ENCODE results near the gene CEACAM7. TPM values are rescaled to one million over a fixed set of nuclear protein-coding genes. Genes with fewer than 3 reads are reported as not detected.

CEACAM7 gene
- total RNA-seq, 1 donor from 2014 or later, result not detected

DNA sequence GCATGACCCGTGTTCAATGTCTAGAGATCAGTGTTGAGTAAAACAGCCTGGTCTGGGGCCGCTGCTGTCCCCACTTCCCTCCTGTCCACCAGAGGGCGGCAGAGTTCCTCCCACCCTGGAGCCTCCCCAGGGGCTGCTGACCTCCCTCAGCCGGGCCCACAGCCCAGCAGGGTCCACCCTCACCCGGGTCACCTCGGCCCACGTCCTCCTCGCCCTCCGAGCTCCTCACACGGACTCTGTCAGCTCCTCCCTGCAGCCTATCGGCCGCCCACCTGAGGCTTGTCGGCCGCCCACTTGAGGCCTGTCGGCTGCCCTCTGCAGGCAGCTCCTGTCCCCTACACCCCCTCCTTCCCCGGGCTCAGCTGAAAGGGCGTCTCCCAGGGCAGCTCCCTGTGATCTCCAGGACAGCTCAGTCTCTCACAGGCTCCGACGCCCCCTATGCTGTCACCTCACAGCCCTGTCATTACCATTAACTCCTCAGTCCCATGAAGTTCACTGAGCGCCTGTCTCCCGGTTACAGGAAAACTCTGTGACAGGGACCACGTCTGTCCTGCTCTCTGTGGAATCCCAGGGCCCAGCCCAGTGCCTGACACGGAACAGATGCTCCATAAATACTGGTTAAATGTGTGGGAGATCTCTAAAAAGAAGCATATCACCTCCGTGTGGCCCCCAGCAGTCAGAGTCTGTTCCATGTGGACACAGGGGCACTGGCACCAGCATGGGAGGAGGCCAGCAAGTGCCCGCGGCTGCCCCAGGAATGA lies 18.9 kb upstream of the CEACAM7 start:
- intact Hi-C loops (cut with micrococcal nuclease), result loop anchor here (1.0 kb wide), 1 partner anchor 39 kb away; no protein-coding TSS in a partner anchor
- peaks cover 5% of the 10 kb centered on the region for H3K4me1 Mint-ChIP-seq
- peak overlapping the region; percentile 68 for H3K4me3 Mint-ChIP-seq
- peaks cover 17% of the 10 kb centered on the region for H3K27me3 Mint-ChIP-seq
- H3K36me3 Mint-ChIP-seq (ENCODE audit: low read depth), result no peaks in the 10 kb centered on the region
- peak; percentile 89 for DNase-seq
- no peak overlapping the region for H3K27ac Mint-ChIP-seq
- H3K9me3 Mint-ChIP-seq, result no peaks in the 10 kb centered on the region

DNA sequence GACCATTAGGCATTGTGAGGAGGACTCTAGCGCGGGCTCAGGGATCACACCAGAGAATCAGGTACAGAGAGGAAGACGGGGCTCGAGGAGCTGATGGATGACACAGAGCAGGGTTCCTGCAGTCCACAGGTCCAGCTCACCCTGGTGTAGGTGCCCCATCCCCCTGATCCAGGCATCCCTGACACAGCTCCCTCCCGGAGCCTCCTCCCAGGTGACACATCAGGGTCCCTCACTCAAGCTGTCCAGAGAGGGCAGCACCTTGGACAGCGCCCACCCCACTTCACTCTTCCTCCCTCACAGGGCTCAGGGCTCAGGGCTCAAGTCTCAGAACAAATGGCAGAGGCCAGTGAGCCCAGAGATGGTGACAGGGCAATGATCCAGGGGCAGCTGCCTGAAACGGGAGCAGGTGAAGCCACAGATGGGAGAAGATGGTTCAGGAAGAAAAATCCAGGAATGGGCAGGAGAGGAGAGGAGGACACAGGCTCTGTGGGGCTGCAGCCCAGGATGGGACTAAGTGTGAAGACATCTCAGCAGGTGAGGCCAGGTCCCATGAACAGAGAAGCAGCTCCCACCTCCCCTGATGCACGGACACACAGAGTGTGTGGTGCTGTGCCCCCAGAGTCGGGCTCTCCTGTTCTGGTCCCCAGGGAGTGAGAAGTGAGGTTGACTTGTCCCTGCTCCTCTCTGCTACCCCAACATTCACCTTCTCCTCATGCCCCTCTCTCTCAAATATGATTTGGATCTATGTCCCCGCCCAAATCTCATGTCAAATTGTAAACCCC lies 17.5 kb upstream of the CEACAM7 start:
- no peaks in the 10 kb centered on the region for H3K9me3 Mint-ChIP-seq
- peaks cover 5% of the 10 kb centered on the region for H3K4me1 Mint-ChIP-seq
- intact Hi-C loops (cut with micrococcal nuclease), result no loop called here
- H3K36me3 Mint-ChIP-seq (ENCODE audit: low read depth), result no peaks in the 10 kb centered on the region
- H3K4me3 Mint-ChIP-seq, result no peak overlapping the region
- H3K27ac Mint-ChIP-seq, result no peak overlapping the region
- peaks cover 15% of the 10 kb centered on the region for H3K27me3 Mint-ChIP-seq
- DNase-seq, result peak; percentile 79

DNA sequence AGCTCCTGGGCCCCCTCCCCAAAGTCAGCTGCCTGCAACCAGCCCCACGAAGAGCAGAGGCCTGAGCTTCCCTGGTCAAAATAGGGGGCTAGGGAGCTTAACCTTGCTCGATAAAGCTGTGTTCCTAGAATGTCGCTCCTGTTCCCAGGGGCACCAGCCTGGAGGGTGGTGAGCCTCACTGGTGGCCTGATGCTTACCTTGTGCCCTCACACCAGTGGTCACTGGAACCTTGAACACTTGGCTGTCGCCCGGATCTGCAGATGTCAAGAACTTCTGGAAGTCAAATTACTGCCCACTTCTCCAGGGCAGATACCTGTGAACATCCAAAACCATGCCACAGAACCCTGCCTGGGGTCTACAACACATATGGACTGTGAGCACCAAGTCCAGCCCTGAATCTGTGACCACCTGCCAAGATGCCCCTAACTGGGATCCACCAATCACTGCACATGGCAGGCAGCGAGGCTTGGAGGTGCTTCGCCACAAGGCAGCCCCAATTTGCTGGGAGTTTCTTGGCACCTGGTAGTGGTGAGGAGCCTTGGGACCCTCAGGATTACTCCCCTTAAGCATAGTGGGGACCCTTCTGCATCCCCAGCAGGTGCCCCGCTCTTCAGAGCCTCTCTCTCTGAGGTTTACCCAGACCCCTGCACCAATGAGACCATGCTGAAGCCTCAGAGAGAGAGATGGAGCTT lies 15.7 kb upstream of the CEACAM7 start:
- no peaks in the 10 kb centered on the region for H3K36me3 Mint-ChIP-seq (ENCODE audit: low read depth)
- peaks cover 5% of the 10 kb centered on the region for H3K4me1 Mint-ChIP-seq
- peaks cover 12% of the 10 kb centered on the region for H3K27me3 Mint-ChIP-seq
- no peak overlapping the region for H3K27ac Mint-ChIP-seq
- no peak overlapping the region for H3K4me3 Mint-ChIP-seq
- intact Hi-C loops (cut with micrococcal nuclease), result no loop called here
- DNase-seq, result no peak
- no peaks in the 10 kb centered on the region for H3K9me3 Mint-ChIP-seq

DNA sequence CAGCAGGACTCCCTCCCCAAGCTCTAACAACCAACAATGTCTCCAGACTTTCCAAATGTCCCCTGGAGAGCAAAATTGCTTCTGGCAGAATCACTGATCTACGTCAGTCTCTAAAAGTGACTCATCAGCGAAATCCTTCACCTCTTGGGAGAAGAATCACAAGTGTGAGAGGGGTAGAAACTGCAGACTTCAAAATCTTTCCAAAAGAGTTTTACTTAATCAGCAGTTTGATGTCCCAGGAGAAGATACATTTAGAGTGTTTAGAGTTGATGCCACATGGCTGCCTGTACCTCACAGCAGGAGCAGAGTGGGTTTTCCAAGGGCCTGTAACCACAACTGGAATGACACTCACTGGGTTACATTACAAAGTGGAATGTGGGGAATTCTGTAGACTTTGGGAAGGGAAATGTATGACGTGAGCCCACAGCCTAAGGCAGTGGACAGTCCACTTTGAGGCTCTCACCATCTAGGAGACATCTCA lies 14.1 kb upstream of the CEACAM7 start:
- H3K4me3 Mint-ChIP-seq, result no peak overlapping the region
- H3K27me3 Mint-ChIP-seq, result peaks cover 12% of the 10 kb centered on the region
- H3K27ac Mint-ChIP-seq, result no peak overlapping the region
- no peaks in the 10 kb centered on the region for H3K36me3 Mint-ChIP-seq (ENCODE audit: low read depth)
- H3K9me3 Mint-ChIP-seq, result no peaks in the 10 kb centered on the region
- H3K4me1 Mint-ChIP-seq, result peaks cover 5% of the 10 kb centered on the region
- intact Hi-C loops (cut with micrococcal nuclease), result no loop called here
- DNase-seq, result no peak

DNA sequence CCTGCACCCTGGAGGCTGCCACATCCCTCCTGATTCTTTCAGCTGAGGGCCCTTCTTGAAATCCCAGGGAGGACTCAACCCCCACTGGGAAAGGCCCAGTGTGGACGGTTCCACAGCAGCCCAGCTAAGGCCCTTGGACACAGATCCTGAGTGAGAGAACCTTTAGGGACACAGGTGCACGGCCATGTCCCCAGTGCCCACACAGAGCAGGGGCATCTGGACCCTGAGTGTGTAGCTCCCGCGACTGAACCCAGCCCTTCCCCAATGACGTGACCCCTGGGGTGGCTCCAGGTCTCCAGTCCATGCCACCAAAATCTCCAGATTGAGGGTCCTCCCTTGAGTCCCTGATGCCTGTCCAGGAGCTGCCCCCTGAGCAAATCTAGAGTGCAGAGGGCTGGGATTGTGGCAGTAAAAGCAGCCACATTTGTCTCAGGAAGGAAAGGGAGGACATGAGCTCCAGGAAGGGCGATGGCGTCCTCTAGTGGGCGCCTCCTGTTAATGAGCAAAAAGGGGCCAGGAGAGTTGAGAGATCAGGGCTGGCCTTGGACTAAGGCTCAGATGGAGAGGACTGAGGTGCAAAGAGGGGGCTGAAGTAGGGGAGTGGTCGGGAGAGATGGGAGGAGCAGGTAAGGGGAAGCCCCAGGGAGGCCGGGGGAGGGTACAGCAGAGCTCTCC lies 13.5 kb upstream of the CEACAM7 start:
- peaks cover 12% of the 10 kb centered on the region for H3K27me3 Mint-ChIP-seq
- no peak for DNase-seq

DNA sequence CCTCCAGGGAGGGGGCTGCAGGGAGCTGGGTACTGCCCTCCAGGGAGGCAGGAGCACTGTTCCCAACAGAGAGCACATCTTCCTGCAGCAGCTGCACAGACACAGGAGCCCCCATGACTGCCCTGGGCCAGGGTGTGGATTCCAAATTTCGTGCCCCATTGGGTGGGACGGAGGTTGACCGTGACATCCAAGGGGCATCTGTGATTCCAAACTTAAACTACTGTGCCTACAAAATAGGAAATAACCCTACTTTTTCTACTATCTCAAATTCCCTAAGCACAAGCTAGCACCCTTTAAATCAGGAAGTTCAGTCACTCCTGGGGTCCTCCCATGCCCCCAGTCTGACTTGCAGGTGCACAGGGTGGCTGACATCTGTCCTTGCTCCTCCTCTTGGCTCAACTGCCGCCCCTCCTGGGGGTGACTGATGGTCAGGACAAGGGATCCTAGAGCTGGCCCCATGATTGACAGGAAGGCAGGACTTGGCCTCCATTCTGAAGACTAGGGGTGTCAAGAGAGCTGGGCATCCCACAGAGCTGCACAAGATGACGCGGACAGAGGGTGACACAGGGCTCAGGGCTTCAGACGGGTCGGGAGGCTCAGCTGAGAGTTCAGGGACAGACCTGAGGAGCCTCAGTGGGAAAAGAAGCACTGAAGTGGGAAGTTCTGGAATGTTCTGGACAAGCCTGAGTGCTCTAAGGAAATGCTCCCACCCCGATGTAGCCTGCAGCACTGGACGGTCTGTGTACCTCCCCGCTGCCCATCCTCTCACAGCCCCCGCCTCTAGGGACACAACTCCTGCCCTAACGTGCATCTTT lies 12.5 kb upstream of the CEACAM7 start:
- Mint-ChIP-seq H3K4me1 (no peaks in the 10 kb centered on the region), H3K4me3 (no peak overlapping the region), H3K9me3 (no peaks in the 10 kb centered on the region), H3K27me3 (peaks cover 7% of the 10 kb centered on the region), H3K27ac (no peak overlapping the region), H3K36me3 (ENCODE audit: low read depth) (no peaks in the 10 kb centered on the region)
- intact Hi-C loops (cut with micrococcal nuclease), result no loop called here
- no peak for DNase-seq

More for the DNA sequence above, 13.5 kb upstream of the CEACAM7 start:
- H3K4me1 Mint-ChIP-seq, result no peaks in the 10 kb centered on the region
- no peaks in the 10 kb centered on the region for H3K9me3 Mint-ChIP-seq
- intact Hi-C loops (cut with micrococcal nuclease), result no loop called here
- no peaks in the 10 kb centered on the region for H3K36me3 Mint-ChIP-seq (ENCODE audit: low read depth)
- no peak overlapping the region for H3K4me3 Mint-ChIP-seq
- no peak overlapping the region for H3K27ac Mint-ChIP-seq

DNA sequence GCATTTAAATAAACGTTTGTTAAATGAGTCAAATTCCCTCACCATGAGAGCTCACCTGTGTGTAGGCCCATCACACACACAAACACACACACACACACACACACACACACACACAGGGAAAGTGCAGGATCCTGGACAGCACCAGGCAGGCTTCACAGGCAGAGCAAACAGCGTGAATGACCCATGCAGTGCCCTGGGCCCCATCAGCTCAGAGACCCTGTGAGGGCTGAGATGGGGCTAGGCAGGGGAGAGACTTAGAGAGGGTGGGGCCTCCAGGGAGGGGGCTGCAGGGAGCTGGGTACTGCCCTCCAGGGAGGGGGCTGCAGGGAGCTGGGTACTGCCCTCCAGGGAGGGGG lies 11.9 kb upstream of the CEACAM7 start:
- DNase-seq, result no peak
- H3K27me3 Mint-ChIP-seq, result peaks cover 5% of the 10 kb centered on the region
- no peak overlapping the region for H3K27ac Mint-ChIP-seq
- no peak overlapping the region for H3K4me3 Mint-ChIP-seq
- no peaks in the 10 kb centered on the region for H3K36me3 Mint-ChIP-seq (ENCODE audit: low read depth)
- H3K9me3 Mint-ChIP-seq, result no peaks in the 10 kb centered on the region
- no peaks in the 10 kb centered on the region for H3K4me1 Mint-ChIP-seq
- intact Hi-C loops (cut with micrococcal nuclease), result no loop called here

DNA sequence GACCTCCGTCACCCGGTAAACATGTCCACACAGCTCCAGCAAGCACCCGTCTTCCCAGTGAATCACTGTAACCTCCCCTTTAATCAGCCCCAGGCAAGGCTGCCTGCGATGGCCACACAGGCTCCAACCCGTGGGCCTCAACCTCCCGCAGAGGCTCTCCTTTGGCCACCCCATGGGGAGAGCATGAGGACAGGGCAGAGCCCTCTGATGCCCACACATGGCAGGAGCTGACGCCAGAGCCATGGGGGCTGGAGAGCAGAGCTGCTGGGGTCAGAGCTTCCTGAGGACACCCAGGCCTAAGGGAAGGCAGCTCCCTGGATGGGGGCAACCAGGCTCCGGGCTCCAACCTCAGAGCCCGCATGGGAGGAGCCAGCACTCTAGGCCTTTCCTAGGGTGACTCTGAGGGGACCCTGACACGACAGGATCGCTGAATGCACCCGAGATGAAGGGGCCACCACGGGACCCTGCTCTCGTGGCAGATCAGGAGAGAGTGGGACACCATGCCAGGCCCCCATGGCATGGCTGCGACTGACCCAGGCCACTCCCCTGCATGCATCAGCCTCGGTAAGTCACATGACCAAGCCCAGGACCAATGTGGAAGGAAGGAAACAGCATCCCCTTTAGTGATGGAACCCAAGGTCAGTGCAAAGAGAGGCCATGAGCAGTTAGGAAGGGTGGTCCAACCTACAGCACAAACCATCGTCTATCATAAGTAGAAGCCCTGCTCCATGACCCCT lies 11.3 kb upstream of the CEACAM7 start:
- Mint-ChIP-seq H3K9me3 (no peaks in the 10 kb centered on the region), H3K36me3 (ENCODE audit: low read depth) (no peaks in the 10 kb centered on the region), H3K27me3 (no peaks in the 10 kb centered on the region), H3K27ac (no peak overlapping the region), H3K4me1 (no peaks in the 10 kb centered on the region), H3K4me3 (no peak overlapping the region)
- intact Hi-C loops (cut with micrococcal nuclease), result no loop called here
- DNase-seq, result no peak

DNA sequence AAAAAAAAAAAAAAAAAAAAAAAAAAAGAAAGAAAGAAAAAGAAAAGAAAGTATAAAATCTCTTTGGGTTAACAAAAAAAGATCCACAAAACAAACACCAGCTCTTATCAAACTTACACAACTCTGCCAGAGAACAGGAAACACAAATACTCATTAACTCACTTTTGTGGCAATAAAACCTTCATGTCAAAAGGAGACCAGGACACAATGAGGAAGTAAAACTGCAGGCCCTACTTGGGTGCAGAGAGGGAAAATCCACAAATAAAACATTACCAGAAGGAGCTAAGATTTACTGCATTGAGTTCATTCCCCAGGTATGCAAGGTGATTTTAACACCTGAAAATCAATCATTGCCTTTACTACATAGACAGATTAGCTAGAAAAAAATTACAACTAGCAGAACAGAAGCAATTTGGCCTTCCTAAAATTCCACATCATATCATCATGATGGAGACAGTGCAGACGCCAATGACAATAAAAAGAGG lies 10.7 kb upstream of the CEACAM7 start:
- no peak for DNase-seq
- no peak overlapping the region for H3K4me3 Mint-ChIP-seq
- H3K9me3 Mint-ChIP-seq, result no peaks in the 10 kb centered on the region
- H3K4me1 Mint-ChIP-seq, result no peaks in the 10 kb centered on the region
- no peak overlapping the region for H3K27ac Mint-ChIP-seq
- H3K36me3 Mint-ChIP-seq (ENCODE audit: low read depth), result no peaks in the 10 kb centered on the region
- no peaks in the 10 kb centered on the region for H3K27me3 Mint-ChIP-seq
- intact Hi-C loops (cut with micrococcal nuclease), result no loop called here

DNA sequence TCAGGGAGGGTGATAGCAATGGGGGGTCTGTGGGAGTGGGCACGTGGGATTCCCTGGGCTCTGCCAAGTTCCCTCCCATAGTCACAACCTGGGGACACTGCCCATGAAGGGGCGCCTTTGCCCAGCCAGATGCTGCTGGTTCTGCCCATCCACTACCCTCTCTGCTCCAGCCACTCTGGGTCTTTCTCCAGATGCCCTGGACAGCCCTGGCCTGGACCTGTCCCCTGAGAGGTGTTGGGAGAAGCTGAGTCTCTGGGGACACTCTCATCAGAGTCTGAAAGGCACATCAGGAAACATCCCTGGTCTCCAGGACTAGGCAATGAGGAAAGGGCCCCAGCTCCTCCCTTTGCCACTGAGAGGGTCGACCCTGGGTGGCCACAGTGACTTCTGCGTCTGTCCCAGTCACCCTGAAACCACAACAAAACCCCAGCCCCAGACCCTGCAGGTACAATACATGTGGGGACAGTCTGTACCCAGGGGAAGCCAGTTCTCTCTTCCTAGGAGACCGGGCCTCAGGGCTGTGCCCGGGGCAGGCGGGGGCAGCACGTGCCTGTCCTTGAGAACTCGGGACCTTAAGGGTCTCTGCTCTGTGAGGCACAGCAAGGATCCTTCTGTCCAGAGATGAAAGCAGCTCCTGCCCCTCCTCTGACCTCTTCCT lies 9.3 kb upstream of the CEACAM7 start:
- no peak overlapping the region for H3K27ac Mint-ChIP-seq
- no peak for DNase-seq
- no peak overlapping the region for H3K4me3 Mint-ChIP-seq
- intact Hi-C loops (cut with micrococcal nuclease), result no loop called here
- H3K27me3 Mint-ChIP-seq, result peaks cover 10% of the 10 kb centered on the region
- H3K9me3 Mint-ChIP-seq, result no peaks in the 10 kb centered on the region
- no peaks in the 10 kb centered on the region for H3K4me1 Mint-ChIP-seq
- no peaks in the 10 kb centered on the region for H3K36me3 Mint-ChIP-seq (ENCODE audit: low read depth)

DNA sequence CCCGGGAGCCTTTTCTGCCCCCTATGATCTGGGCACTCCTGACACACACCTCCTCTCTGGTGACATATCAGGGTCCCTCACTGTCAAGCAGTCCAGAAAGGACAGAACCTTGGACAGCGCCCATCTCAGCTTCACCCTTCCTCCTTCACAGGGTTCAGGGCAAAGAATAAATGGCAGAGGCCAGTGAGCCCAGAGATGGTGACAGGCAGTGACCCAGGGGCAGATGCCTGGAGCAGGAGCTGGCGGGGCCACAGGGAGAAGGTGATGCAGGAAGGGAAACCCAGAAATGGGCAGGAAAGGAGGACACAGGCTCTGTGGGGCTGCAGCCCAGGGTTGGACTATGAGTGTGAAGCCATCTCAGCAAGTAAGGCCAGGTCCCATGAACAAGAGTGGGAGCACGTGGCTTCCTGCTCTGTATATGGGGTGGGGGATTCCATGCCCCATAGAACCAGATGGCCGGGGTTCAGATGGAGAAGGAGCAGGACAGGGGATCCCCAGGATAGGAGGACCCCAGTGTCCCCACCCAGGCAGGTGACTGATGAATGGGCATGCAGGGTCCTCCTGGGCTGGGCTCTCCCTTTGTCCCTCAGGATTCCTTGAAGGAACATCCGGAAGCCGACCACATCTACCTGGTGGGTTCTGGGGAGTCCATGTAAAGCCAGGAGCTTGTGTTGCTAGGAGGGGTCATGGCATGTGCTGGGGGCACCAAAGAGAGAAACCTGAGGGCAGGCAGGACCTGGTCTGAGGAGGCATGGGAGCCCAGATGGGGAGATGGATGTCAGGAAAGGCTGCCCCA lies 8.5 kb upstream of the CEACAM7 start:
- Mint-ChIP-seq H3K4me1 (no peaks in the 10 kb centered on the region), H3K27ac (no peak overlapping the region), H3K27me3 (peaks cover 14% of the 10 kb centered on the region), H3K9me3 (no peaks in the 10 kb centered on the region), H3K4me3 (no peak overlapping the region), H3K36me3 (ENCODE audit: low read depth) (no peaks in the 10 kb centered on the region)
- intact Hi-C loops (cut with micrococcal nuclease), result no loop called here
- peak; percentile 66 for DNase-seq

Measured in activated CD4-positive, alpha-beta T cell treated with anti-CD3 and anti-CD28 coated beads, Interleukin-2, amount 10 ng/mL, durations not matched to agents 24 days and 14 days (primary cell).